GM19467 (cell line): Measurements from ENCODE around the gene NUBPL.

Experiments
- ATAC-seq: cut with Tn5 transposase; IDR thresholded peaks from one replicate; pipeline ENCODE4 v1.9.1; 2021; ENCODE audit warnings: mild to moderate bottlenecking, moderate library complexity; ENCODE audit not compliant: unreplicated experiment

Gene NUBPL, protein sequence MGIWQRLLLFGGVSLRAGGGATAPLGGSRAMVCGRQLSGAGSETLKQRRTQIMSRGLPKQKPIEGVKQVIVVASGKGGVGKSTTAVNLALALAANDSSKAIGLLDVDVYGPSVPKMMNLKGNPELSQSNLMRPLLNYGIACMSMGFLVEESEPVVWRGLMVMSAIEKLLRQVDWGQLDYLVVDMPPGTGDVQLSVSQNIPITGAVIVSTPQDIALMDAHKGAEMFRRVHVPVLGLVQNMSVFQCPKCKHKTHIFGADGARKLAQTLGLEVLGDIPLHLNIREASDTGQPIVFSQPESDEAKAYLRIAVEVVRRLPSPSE

DNA sequence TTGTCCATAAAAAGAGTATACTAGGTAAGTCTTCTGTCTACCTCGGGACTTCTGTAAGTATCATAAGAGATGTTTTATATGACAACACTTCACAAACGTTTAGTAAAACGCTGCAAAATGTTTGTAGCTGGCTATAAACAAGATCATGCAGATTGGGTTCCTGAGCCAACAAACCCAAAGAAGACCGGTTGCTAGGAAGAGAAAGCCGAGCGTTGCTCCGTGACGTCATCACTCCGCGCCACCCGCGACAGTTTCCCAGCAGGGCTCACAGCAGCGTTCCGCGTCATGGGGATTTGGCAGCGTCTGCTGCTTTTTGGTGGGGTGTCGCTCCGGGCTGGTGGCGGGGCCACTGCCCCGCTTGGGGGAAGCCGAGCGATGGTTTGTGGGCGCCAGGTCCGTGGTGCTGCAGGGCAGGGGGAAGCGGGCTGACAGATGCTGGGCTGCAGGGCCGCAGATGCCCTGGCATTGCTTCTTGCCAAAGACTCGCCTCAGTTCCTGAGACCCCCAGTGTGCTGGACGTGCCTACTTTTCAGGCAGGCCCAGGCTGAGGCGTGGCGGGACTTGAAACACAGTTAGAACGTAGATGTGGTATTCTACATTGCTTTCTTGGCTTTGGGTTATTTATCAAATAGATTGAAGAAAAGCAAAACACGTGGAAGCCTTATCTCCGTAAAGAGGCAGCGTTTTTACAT is at the start of gene NUBPL:
NUBPL (plus strand) TSS at position 250 of the 692 bp plus-strand sequence; CDS start at position 286, 36 bp downstream.
- ATAC-seq, result peak; percentile 94

DNA sequence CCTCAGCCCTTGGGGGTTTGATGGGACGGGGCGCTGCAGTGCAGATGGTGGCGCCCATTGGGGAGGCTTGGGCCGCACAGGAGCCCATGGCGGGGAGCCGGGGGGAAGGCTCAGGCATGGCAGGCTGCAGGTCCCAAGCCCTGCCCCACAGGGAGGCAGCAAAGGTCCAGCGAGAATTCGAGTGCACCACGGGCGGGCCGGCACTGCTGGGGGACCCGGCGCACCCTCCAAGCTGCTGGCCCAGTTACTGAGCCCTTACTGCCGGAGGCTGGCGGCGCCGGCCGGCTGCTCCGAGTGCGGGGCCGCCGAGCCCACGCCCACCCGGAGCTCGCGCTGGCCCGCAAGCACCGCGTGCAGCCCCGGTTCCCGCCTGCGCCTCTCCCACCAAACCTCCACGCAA is 34.1 kb upstream of the NUBPL start:
- no peak for ATAC-seq

DNA sequence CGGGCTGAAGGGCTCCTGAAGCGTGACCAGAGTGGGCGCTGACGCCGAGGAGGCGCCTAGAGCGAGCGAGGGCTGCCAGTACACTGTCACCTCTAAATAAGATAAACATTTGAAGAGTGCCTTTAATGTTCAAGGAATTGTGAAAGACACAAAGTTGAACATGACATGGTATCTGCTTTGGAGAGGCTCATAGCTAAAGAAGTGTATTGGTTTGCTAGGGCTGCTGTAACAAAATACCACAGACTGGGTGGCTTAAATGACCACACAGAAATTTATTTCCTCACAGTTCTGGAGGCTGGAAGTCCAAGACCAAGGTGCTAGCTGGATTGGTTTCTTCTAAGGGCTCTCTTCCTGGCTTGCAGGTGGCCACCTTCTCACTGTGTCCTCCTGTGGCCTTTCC is 33.7 kb upstream of the NUBPL start:
- no peak for ATAC-seq

- ATAC-seq, result no peak
Observed at GRCh38 chr14:31529053-31529452, 32.2 kb upstream of the NUBPL start.

DNA sequence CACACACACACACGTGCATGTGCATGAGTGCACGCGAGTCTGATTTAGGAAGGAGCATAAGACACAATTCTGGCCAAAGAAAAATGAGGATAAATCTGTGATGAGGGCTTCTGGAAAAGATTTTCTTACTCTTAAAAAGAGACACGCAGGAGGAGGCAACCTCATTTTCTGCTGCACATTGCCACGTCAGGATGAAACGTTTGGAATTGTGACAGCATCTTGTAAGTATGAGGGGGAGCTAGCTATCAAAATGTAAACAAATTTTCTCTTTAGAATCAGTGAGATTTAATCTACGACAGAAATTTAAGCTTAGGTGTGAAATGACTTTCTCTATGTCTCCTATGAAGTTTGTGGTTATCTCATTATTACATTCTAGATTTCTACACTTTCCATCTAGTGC is 31.1 kb upstream of the NUBPL start:
- ATAC-seq, result no peak

DNA sequence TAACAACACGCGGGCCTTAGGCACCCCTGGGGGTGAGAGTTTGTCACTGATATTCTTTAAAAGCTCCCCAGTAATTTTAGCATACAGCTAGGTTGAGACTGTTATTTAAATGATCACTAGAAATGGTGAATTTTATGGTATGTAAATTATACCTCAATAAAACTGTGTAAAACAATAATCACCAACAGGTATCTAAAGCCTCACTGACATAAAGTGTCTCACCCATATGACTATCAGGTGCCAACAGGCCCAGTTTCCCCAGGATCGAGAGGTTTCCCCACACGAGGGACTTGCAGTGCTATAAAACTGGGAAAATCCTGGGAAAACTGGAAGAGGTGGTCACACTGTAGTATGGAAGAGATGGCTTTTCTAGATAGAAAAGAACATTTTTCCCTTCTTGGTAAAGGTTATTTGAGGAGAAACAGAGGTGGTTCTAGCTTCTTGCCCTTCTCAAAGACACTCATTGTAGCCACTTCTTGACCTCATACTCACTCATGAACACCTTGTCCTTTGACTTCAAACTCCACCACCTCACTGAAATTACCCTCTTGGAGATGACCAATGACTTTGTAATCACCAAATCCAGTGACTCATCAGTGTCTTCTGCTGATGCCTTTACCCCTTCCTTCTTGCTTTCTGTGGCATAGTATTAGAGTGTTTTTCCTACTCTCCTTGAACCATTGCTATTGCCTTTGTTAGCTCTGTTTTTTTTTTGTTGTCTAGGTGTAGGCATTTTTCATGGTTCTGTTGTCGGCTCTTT is 24.8 kb upstream of the NUBPL start:
- ATAC-seq, result no peak

- no peak for ATAC-seq
Observed at GRCh38 chr14:31541702-31542101, 19.5 kb upstream of the NUBPL start.

- ATAC-seq, result peak; percentile 58
Observed at GRCh38 chr14:31543969-31544799, 17.0 kb upstream of the NUBPL start.

DNA sequence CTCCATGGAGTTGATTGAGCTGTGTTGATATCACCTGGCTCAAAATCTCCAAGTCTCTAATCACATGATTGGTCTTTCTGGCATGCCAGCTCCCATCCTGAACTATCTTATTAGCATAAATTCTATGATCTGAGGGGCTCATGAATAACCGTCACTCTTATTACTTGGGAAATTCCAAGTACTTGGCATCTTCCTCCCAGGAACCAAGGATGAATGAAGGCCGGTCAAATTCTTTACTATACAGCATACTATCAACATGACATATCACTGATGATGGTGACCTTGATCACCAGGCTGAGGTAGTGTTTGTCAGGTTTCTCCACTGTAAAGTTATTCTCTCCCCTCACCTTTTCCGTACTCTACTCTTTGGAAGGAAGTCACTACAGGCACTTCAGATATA is 16.4 kb upstream of the NUBPL start:
- no peak for ATAC-seq

GRCh38 chr14:31545328-31545727 is 15.9 kb upstream of the NUBPL start:
- no peak for ATAC-seq

DNA sequence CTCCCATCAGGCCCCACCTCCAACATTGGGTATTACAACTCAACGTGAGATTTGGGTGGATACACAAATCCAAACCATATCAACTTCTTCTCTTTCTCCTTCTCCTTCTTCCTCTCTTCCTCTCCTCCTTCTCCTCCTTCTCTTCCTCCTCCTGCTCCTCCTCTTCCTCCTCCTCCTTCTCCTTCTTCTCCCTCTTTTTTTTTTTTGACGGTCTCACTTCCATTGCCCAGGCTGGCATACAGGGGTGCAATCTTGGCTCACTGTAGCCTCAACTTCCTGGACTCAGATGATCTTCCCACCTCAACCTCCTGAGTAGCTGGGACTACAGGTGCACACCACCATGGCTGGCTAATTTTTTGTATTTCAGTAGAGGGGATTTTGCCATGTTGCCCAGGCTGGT is 11.4 kb upstream of the NUBPL start:
- ATAC-seq, result no peak

GRCh38 chr14:31550589-31550988 is 10.6 kb upstream of the NUBPL start:
- no peak for ATAC-seq

DNA sequence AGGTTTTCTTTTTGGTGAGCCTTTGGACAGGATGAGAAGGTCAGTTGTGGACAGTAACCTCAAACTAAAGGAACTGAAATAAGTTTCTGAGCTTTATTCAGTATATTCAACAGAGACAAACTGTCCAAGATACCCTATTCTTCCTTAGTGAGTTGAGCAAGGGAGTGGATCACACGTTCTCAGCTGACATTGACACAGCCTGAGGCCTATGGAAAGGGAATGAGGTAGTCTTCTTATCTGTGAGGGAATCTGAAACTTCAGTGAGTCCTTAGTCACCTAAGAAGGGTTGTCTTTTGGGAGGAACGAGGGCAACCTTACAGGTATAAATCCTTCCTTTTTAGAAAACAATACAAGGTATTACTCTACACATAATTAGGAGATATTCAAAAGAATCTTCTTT is 5.0 kb upstream of the NUBPL start:
- ATAC-seq, result no peak

- no peak for ATAC-seq
Observed at GRCh38 chr14:31559939-31560338, 1.3 kb upstream of the NUBPL start.

DNA sequence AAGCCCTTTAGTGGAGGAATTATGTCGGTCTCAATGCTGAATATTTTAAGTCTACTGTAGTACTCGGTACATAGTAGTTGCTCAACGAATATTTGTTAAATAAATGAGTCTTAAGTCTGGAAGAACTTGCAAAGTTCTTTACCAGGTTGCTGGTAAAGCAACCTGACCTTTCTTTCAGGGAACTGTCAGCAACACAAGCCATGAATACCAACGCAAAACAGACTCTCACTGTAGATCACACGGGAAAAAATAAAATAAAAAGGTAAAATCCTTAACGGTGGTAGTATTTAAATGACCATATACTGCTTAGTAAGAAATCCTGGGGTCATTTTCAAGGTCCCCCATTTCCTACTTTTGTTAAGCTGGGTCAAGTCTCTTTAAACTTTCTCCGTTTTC is 447 bp upstream of the NUBPL start:
- ATAC-seq, result no peak

- no peak for ATAC-seq
Observed at GRCh38 chr14:31564194-31564593, 3.0 kb downstream of the NUBPL start.

GRCh38 chr14:31566456-31566855 is 5.3 kb downstream of the NUBPL start:
- ATAC-seq, result no peak

DNA sequence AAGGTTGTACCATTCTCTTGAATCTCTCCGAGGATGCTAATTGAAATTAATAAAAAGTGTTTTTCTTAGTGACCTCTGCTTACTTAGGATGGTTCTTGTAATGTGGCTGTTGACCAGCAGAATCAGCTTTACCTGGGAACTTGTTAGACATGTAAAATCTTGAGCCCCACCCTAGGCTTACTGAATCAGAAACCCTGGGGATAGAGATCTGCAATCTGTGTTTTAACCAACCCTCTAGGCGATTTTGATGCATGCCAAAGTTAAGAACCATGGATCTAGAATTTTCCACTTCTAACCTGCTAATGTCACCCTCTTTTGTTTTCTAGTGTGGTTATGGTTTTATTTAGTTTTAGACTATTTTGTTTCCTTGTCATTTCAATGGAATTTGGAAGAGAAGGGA is 6.5 kb downstream of the NUBPL start:
- no peak for ATAC-seq

DNA sequence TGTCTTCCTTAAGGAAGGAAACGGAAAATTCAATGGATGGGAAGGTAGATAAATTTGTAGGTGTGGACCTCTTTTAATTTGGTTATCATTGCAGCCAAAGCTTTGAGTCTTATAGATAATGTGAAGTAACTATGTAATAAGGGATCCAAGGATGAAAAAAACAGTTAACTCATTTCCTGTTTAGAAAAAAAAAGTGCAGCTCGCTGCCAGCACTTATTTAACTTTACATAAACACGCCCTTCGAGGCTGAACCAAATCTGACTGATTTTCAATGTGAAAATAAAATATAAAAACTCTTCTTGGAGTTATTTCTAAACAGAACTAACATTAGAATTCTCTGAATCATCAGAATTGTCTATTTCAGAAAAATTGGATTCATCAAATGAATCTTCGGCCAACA is 7.0 kb downstream of the NUBPL start:
- ATAC-seq, result no peak

DNA sequence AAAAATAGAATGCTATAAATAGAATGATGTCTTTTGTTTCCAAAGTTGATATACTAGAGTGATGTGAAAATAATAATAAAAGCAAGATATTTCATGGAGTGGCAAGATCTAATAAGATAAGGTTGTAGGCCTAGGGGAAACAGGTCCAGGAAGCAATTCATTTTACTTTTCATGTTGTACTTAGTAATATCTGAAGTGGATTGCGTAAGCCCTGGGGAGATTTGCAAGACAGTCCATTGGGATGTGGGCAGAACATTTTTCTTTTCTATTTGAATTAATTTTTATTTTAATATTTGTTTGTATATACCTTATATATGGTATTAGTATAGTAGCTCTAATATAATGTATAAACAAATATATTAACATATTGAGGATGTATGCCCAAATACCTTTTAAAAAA is 7.5 kb downstream of the NUBPL start:
- no peak for ATAC-seq

GRCh38 chr14:31572955-31573354 is 11.8 kb downstream of the NUBPL start:
- ATAC-seq, result no peak
